ENCODE data around the gene GOLPH3.
A peak's percentile ranks its signal among the peaks of the same experiment; 100 is the strongest.

GOLPH3 gene

GRCh38 chr5:32157078-32157477, 17.0 kb downstream of the GOLPH3 start:
- H3K27ac Mint-ChIP-seq, result no peak overlapping the region

GRCh38 chr5:32156635-32157034, 17.5 kb downstream of the GOLPH3 start:
- H3K4me3 Mint-ChIP-seq, result no peak overlapping the region

More at GRCh38 chr5:32157078-32157477, 17.0 kb downstream of the GOLPH3 start:
- H3K4me3 Mint-ChIP-seq, result no peak overlapping the region
- H3K4me1 Mint-ChIP-seq (ENCODE audit: low read depth), result peaks cover 16% of the 10 kb centered on the region
- no peaks in the 10 kb centered on the region for H3K27me3 Mint-ChIP-seq (ENCODE audit: low read depth)
- peaks cover 2% of the 10 kb centered on the region for H3K36me3 Mint-ChIP-seq (ENCODE audit: low read depth)
- no peaks in the 10 kb centered on the region for H3K9me3 Mint-ChIP-seq

GRCh38 chr5:32155211-32155610, 18.9 kb downstream of the GOLPH3 start:
- H3K4me1 Mint-ChIP-seq (ENCODE audit: low read depth), result peaks cover 15% of the 10 kb centered on the region
- H3K9me3 Mint-ChIP-seq, result no peaks in the 10 kb centered on the region
- H3K4me3 Mint-ChIP-seq, result no peak overlapping the region
- no peaks in the 10 kb centered on the region for H3K27me3 Mint-ChIP-seq (ENCODE audit: low read depth)
- H3K27ac Mint-ChIP-seq, result no peak overlapping the region
- H3K36me3 Mint-ChIP-seq (ENCODE audit: low read depth), result peaks cover 6% of the 10 kb centered on the region

More at GRCh38 chr5:32156635-32157034, 17.5 kb downstream of the GOLPH3 start:
- peaks cover 4% of the 10 kb centered on the region for H3K36me3 Mint-ChIP-seq (ENCODE audit: low read depth)
- H3K9me3 Mint-ChIP-seq, result no peaks in the 10 kb centered on the region
- no peak overlapping the region for H3K27ac Mint-ChIP-seq
- no peaks in the 10 kb centered on the region for H3K27me3 Mint-ChIP-seq (ENCODE audit: low read depth)
- H3K4me1 Mint-ChIP-seq (ENCODE audit: low read depth), result peaks cover 17% of the 10 kb centered on the region

- no peaks in the 10 kb centered on the region for H3K27me3 Mint-ChIP-seq (ENCODE audit: low read depth)
- H3K4me1 Mint-ChIP-seq (ENCODE audit: low read depth), result peaks cover 22% of the 10 kb centered on the region
These were observed 20.4 kb downstream of the GOLPH3 start for GRCh38 chr5:32153723-32154122.

GRCh38 chr5:32151198-32151597, 22.9 kb downstream of the GOLPH3 start:
- Mint-ChIP-seq H3K27me3 (ENCODE audit: low read depth) (no peaks in the 10 kb centered on the region), H3K9me3 (no peaks in the 10 kb centered on the region), H3K4me1 (ENCODE audit: low read depth) (peaks cover 25% of the 10 kb centered on the region), H3K27ac (no peak overlapping the region), H3K4me3 (no peak overlapping the region), H3K36me3 (ENCODE audit: low read depth) (peaks cover 10% of the 10 kb centered on the region)

More at GRCh38 chr5:32153723-32154122, 20.4 kb downstream of the GOLPH3 start:
- H3K36me3 Mint-ChIP-seq (ENCODE audit: low read depth), result peaks cover 6% of the 10 kb centered on the region
- H3K27ac Mint-ChIP-seq, result no peak overlapping the region
- no peak overlapping the region for H3K4me3 Mint-ChIP-seq
- H3K9me3 Mint-ChIP-seq, result no peaks in the 10 kb centered on the region

GRCh38 chr5:32150366-32150765, 23.8 kb downstream of the GOLPH3 start:
- Mint-ChIP-seq H3K36me3 (ENCODE audit: low read depth) (peaks cover 10% of the 10 kb centered on the region), H3K4me3 (no peak overlapping the region), H3K4me1 (ENCODE audit: low read depth) (peaks cover 29% of the 10 kb centered on the region), H3K27me3 (ENCODE audit: low read depth) (no peaks in the 10 kb centered on the region), H3K9me3 (no peaks in the 10 kb centered on the region), H3K27ac (no peak overlapping the region)

- H3K27me3 Mint-ChIP-seq (ENCODE audit: low read depth), result no peaks in the 10 kb centered on the region
- H3K9me3 Mint-ChIP-seq, result no peaks in the 10 kb centered on the region
- no peak overlapping the region for H3K4me3 Mint-ChIP-seq
- peaks cover 23% of the 10 kb centered on the region for H3K4me1 Mint-ChIP-seq (ENCODE audit: low read depth)
- peaks cover 10% of the 10 kb centered on the region for H3K36me3 Mint-ChIP-seq (ENCODE audit: low read depth)
- no peak overlapping the region for H3K27ac Mint-ChIP-seq
These were observed 26.2 kb downstream of the GOLPH3 start for GRCh38 chr5:32147959-32148358.

- Mint-ChIP-seq H3K27me3 (ENCODE audit: low read depth) (no peaks in the 10 kb centered on the region), H3K4me1 (ENCODE audit: low read depth) (peaks cover 23% of the 10 kb centered on the region), H3K27ac (no peak overlapping the region), H3K36me3 (ENCODE audit: low read depth) (peaks cover 10% of the 10 kb centered on the region), H3K4me3 (no peak overlapping the region), H3K9me3 (no peaks in the 10 kb centered on the region)
These were observed 26.9 kb downstream of the GOLPH3 start for GRCh38 chr5:32147236-32147635.

- Mint-ChIP-seq H3K4me3 (no peak overlapping the region), H3K9me3 (no peaks in the 10 kb centered on the region), H3K27me3 (ENCODE audit: low read depth) (no peaks in the 10 kb centered on the region), H3K27ac (no peak overlapping the region), H3K36me3 (ENCODE audit: low read depth) (peaks cover 6% of the 10 kb centered on the region), H3K4me1 (ENCODE audit: low read depth) (peaks cover 17% of the 10 kb centered on the region)
These were observed 28.7 kb downstream of the GOLPH3 start for GRCh38 chr5:32145378-32145777.

- Mint-ChIP-seq H3K36me3 (ENCODE audit: low read depth) (peaks cover 10% of the 10 kb centered on the region), H3K4me1 (ENCODE audit: low read depth) (peaks cover 19% of the 10 kb centered on the region), H3K27me3 (ENCODE audit: low read depth) (no peaks in the 10 kb centered on the region), H3K4me3 (no peak overlapping the region), H3K27ac (no peak overlapping the region), H3K9me3 (no peaks in the 10 kb centered on the region)
These were observed 29.5 kb downstream of the GOLPH3 start for GRCh38 chr5:32144378-32145207.

- Mint-ChIP-seq H3K27me3 (ENCODE audit: low read depth) (no peaks in the 10 kb centered on the region), H3K4me1 (ENCODE audit: low read depth) (peaks cover 20% of the 10 kb centered on the region), H3K9me3 (no peaks in the 10 kb centered on the region), H3K4me3 (no peak overlapping the region), H3K27ac (no peak overlapping the region), H3K36me3 (ENCODE audit: low read depth) (peaks cover 16% of the 10 kb centered on the region)
These were observed 30.3 kb downstream of the GOLPH3 start for GRCh38 chr5:32143617-32144377.

GRCh38 chr5:32138839-32139493, 35.2 kb downstream of the GOLPH3 start:
- Mint-ChIP-seq H3K9me3 (no peaks in the 10 kb centered on the region), H3K4me3 (no peak overlapping the region), H3K27ac (peak overlapping the region; percentile 2), H3K36me3 (ENCODE audit: low read depth) (peaks cover 18% of the 10 kb centered on the region), H3K4me1 (ENCODE audit: low read depth) (peaks cover 18% of the 10 kb centered on the region), H3K27me3 (ENCODE audit: low read depth) (no peaks in the 10 kb centered on the region)

GRCh38 chr5:32136342-32136741, 37.8 kb downstream of the GOLPH3 start:
- no peak overlapping the region for H3K4me3 Mint-ChIP-seq
- peaks cover 24% of the 10 kb centered on the region for H3K4me1 Mint-ChIP-seq (ENCODE audit: low read depth)
- H3K36me3 Mint-ChIP-seq (ENCODE audit: low read depth), result peaks cover 22% of the 10 kb centered on the region
- no peak overlapping the region for H3K27ac Mint-ChIP-seq
- H3K27me3 Mint-ChIP-seq (ENCODE audit: low read depth), result no peaks in the 10 kb centered on the region
- H3K9me3 Mint-ChIP-seq, result no peaks in the 10 kb centered on the region

- peak overlapping the region; percentile 34 for H3K27ac Mint-ChIP-seq
- peaks cover 27% of the 10 kb centered on the region for H3K4me1 Mint-ChIP-seq (ENCODE audit: low read depth)
- no peaks in the 10 kb centered on the region for H3K9me3 Mint-ChIP-seq
- H3K36me3 Mint-ChIP-seq (ENCODE audit: low read depth), result peaks cover 26% of the 10 kb centered on the region
- no peak overlapping the region for H3K4me3 Mint-ChIP-seq
- no peaks in the 10 kb centered on the region for H3K27me3 Mint-ChIP-seq (ENCODE audit: low read depth)
These were observed 39.0 kb downstream of the GOLPH3 start for GRCh38 chr5:32135086-32135485.
